ENCODE results near the gene PRKAR1B.
"Not testable (repeated sequence)": the region's sequence is repeated elsewhere in the genome, so short reads cannot be mapped to it uniquely, and the experiment has no call there.

PRKAR1B gene

GRCh38 chr7:618539-619367 lies 108.3 kb downstream of the PRKAR1B start:
- peak; percentile 40 to 70 for DNase-seq

GRCh38 chr7:617614-618538 lies 109.2 kb downstream of the PRKAR1B start:
- DNase-seq = peak; percentile 34 to 35

GRCh38 chr7:613442-614140 lies 113.5 kb downstream of the PRKAR1B start:
- DNase-seq = no peak

DNA sequence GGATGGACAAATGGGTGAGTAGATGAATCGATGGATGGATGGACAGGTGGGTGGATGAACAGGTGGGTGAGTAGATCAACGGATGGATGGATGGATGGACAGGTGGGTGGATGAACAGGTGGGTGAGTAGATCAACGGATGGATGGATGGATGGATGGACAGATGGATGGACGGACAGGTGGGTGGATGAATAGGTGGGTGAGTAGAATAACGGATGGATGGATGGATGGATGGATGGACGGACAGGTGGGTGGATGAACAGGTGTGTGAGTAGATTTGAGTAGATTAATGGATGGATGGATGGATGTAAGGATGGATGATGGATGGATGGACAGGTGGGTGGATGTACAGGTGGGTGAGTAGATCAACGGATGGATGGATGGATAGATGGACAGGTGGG lies 115.2 kb downstream of the PRKAR1B start:
- DNase-seq = not testable (repeated sequence)

GRCh38 chr7:611281-611810 lies 115.7 kb downstream of the PRKAR1B start:
- DNase-seq = no peak

DNA sequence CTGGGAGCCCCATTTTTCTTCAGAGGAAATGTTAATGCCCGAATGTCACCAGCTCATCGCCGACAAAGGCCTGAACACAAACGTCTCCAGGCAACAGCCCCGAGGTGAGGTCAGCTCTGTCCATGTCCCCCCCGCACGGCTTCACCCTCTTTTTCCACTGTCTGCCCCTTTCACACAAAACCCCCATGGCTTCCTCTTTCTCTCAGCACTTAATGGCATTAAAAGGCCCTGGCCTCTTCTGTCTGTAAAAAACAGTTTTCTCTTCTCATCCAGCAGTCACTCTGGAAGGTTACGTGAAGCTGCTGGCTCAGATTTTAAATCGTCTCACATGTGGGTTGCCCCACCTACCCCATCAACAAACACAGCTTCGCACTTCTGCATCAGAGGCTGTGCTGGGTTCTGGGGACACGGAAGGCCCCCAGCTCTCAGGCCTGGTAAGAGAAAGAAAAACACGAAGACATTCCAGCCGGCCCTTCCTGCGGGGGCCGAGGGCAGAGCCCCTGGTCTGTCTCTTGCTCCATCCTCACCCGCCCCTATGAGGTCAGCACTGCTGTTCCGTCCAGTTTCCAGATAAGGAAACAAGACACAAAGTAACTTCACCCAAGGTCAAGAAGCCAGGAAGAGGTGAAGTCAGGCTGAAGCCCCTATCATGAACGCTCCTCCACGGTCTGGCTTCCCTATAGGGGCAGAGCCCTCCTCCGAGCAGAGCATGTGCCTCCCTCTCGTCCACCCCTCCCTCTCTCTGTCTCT lies 116.4 kb downstream of the PRKAR1B start:
- DNase-seq = no peak

- no peak for DNase-seq
These were observed 116.9 kb downstream of the PRKAR1B start for GRCh38 chr7:610141-610530.

DNA sequence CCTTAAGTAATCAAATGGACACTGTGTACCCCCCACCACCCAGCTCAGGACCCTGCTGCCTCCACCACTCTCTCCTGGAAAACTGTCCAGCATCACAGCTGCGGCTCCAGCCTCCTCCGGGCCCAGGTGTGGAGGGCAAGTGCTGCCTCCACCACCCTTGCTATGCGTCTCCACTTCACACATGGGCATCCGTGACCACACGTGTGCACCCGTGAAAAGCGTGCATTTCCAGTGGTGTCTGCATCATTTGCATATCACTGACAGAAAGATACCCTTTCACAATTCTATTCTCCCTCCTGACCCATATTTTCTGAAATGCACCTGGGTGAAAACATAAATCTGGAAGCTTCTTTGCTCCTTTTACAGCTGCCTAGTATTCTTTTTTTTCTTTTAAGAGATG lies 117.7 kb downstream of the PRKAR1B start:
- DNase-seq = no peak

- DNase-seq = no peak
These were observed 118.1 kb downstream of the PRKAR1B start for GRCh38 chr7:608954-609353.

- DNase-seq = no peak
These were observed 118.7 kb downstream of the PRKAR1B start for GRCh38 chr7:608361-608760.

GRCh38 chr7:607938-608337 lies 119.1 kb downstream of the PRKAR1B start:
- peak in 1 of 2 experiments; percentile 16 for DNase-seq

- no peak for DNase-seq
These were observed 121.2 kb downstream of the PRKAR1B start for GRCh38 chr7:605661-606450.

DNA sequence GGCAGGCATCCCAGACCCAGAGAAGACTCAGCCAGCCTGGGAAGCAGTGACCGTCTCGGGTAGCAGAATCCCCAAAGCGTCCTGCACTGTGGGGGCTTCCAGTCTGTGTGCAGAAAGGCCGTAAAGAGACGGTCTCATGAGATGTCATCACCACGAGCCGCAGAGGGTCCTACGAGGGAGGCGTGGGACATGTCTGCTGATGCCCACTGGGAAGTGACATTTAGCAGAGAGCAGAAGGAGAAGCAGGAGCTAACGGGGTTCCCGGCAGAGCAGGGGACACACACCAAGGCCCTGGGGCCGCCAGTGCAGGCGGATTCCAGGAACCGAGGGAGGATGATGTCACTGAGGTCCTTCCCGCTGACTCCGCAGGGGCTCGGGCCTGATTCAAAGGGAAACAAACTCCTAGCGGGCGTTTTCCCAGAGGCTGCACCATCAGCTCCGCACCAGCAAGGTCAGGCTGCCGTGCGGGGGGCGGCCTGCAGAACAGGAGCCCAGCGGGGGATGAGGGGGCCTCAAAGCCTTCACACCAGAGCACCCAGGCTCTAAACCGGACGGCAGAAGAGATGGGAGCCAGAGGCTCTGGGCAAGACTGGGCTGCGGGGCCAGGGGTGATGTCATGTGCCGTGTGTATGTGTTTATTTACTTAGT lies 122.1 kb downstream of the PRKAR1B start:
- peak in 1 of 2 experiments; percentile 20 for DNase-seq

DNA sequence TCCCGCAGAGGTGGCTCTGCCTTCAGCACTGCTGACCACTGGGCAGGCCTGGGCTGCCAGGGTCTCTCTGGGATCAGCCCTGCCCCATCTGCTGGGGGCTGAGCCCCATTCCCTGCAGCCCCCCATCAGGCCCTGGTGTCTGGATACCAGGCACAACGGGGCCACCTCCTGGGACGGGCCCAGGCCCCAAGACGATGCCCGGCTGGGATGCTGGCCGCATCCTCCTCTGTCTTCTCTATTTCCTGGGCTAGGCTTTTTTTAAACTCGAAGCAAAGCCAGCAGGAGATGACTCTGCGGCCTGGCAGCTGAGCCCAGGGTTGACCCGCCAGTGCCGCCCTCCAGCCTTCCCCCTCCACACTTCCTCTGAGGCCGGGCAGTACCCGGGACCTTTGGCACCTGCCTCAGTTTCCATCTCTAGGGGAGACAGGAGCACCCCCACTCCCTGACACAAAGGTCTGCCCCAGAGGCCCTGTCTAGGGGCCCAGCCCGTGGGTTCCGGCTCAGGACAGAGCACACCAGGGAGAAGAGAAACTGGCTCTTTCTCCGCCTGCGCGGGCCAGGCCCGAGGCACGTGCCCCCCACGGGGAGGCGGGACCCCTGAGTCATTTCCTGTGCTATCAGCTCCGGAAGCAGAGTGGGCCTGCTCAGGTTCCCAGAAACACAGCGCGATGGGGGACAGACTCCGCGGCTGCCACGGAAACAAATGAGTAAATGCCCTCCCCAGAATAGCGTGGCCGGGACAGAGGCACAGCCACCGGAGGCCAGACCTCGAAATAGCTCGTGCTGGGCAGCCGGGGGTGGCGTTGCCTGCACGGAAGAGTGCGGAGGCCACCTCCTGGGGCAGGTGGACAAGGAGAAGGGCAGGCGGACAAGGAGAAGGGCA lies 122.8 kb downstream of the PRKAR1B start:
- DNase-seq = peak; percentile 92 to 98

- peak in 1 of 2 experiments; percentile 48 for DNase-seq
These were observed 123.7 kb downstream of the PRKAR1B start for GRCh38 chr7:603152-603951.

- DNase-seq = peak; percentile 37 to 63
These were observed 124.5 kb downstream of the PRKAR1B start for GRCh38 chr7:602341-603141.

DNA sequence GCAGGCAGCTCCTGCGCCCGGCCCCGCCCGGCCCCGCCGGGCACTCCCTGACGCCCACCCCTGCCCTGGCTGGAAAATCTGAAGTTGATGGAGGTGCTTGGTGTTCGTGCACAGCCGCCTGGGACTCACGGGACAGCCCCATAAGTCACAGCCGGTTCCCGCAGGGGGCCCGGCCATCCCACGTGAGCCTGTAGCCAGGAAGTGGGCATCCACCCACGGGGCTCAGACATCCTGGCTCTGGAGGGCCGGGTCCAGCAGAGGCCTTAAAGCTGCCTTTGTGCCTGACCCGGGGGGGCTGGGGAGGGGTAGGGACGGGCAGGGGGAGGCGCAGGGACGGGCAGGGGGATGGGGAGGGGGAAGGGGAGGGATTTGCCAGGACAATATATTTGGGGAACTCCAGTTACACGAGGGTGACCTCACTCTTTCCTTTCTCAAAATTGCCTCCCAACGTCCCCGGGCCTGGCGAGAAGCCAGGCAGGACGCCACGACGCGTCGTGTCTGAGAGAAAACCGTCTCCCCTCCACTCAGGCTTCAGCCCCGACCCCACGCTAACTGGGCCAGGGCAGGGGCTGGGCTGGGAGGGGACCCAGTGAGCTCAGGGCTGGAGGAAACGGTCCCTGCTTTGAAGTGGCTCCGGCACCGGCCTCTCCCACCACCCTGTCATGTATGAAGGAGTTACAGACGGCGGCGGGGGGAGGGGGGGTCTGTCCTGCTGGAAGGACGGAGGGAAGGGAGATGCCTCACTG lies 125.3 kb downstream of the PRKAR1B start:
- peak; percentile 87 to 95 for DNase-seq

Measured in stimulated activated CD4-positive, alpha-beta T cell treated with anti-CD3 and anti-CD28 coated beads, Interleukin-4, amount 100 ng/mL, for 4 hours (primary cell).